Activated CD8-positive, alpha-beta memory T cell treated with anti-CD3 and anti-CD28 coated beads for 36 hours (primary cell): ENCODE results near the gene PTPRS. TPM values are rescaled to one million over a fixed set of nuclear protein-coding genes. Genes with fewer than 3 reads are reported as not detected.
"Not testable (repeated sequence)": the region's sequence is repeated elsewhere in the genome, so short reads cannot be mapped to it uniquely, and the experiment has no call there.

Source experiments
- CTCF ChIA-PET: fragments of 350-600 bp; sonication (Branson Sonifier 250); formaldehyde crosslinking; loops from one replicate; lab custom pipeline; 2021; ENCODE audit warnings: antibody characterized with exemption; lab: Charles Lee
- POLR2A ChIA-PET: fragments of 350-600 bp; sonication (Branson Sonifier 250); formaldehyde crosslinking; loops from one replicate; lab custom pipeline; 2021; ENCODE audit warnings: antibody characterized with exemption; lab: Charles Lee
- total RNA-seq, 2 experiments: library from RNA; stranded (reverse); gene quantifications; one replicate each; pipeline ENCODE4 v1.2.3, GENCODE V29; 2021

The PTPRS gene
- 1 to 10 TPM in 1 of 2 experiments, under 1 TPM in 1; 0.93 to 1.3 TPM for total RNA-seq

DNA sequence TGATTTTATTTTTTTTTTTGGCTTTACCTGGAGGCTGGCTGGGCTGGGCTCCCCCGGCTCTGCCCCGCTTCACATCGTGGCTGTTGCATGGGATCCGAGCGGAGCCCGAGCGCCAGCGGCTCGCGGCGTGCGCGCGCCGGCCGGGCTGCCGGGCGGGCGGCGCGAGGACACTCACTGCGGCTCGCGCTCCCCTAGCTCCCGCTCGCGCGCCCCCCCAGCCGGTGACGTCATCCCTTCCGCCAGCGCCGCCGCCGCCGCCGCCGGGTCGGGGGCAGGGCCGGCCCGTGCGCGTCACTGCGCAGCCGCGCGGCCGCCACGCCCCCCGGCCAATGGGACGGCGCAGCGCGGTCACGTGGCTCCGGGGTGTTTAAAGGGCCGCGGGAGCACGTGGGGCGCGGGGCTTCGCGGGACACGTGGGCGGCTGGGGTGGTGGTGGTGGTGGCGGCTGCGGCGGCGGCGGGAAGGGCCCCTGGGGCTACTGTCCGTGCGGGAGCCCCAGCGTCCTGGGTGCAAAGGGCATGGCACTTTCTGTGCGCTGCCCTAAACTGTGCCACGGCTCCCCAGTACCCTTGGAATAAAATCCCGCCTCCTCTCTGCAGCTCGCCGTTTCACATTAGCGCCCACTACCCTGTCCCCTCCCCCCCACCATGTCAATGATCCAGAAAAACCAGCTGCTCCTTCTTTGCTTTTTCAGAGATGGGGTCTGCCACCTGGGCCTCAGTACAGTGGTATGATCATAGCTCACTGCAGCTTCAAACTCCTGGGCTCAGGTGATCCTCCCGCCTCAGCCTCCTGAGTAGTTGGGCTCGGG lies at the start of gene PTPRS:
Gene PTPRS, minus strand, starts transcription at position 176 of the 811 bp plus-strand sequence. CDS start 54,672 bp downstream, outside the sequence.
- ChIA-PET CTCF (interaction anchor here (0.7 to 0.8 kb wide), 2 partner anchors 40 to 47 kb away, joined by 3 read pairs; no protein-coding TSS in a partner anchor), POLR2A (no interaction called here)

- ChIA-PET CTCF (no interaction called here), POLR2A (no interaction called here)
These were observed 48.7 kb upstream of the PTPRS start for GRCh38 chr19:5389353-5389752.

DNA sequence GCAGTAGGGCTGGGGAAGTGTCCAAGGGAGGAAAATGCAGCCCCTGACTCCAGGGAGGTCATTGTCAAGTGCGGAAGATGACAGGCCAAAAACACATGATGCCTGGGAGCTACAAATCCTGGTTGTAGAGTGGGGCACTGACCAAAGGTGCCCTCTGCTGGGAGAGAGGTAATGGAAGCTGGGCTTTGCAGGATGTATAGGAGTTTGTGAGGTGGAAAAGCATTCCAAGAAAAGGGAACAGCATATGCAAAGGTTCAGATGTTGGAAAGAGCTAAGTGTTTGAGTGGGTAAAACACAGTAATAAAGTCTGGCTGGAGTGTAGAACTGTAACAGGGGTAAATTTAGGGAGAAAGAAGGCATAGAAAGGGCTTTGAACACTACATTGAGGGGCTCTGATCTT lies 46.9 kb upstream of the PTPRS start:
- CTCF ChIA-PET, result no interaction called here

DNA sequence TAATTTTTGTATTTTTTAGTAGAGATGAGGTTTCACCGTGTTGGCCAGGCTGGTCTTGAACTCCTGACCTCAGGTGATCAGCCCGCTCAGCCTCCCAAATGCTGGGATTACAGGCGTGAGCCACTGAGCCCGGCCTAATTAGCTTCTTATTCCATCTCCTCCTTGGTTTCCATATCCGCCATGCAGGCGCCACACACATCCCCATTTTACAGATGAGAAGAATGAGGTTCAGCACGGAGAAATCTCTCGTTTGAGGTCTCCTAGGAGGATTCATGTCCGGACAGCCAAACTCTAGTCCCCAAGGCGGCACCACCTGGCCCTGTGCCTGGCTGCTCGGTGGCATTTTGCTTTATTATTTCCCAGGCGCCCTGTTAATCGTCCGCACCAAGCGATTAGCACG lies 46.2 kb upstream of the PTPRS start:
- ChIA-PET CTCF (no interaction called here), POLR2A (no interaction called here)

More for the DNA sequence above, 46.9 kb upstream of the PTPRS start:
- POLR2A ChIA-PET, result no interaction called here

GRCh38 chr19:5381197-5381596 lies 40.6 kb upstream of the PTPRS start:
- ChIA-PET POLR2A (interaction anchor here (0.6 kb wide), 1 partner anchor 393 kb away, joined by 6 read pairs; no protein-coding TSS in a partner anchor), CTCF (interaction anchor here (0.5 to 1.1 kb wide), 3 partner anchors 40 to 508 kb away, joined by 3 to 4 read pairs (median 3); no protein-coding TSS in a partner anchor)

- POLR2A ChIA-PET, result no interaction called here
- CTCF ChIA-PET, result interaction anchor here (1.1 kb wide), 1 partner anchor 39 kb away, joined by 3 read pairs; no protein-coding TSS in a partner anchor
These were observed 39.8 kb upstream of the PTPRS start for GRCh38 chr19:5380215-5380919.

DNA sequence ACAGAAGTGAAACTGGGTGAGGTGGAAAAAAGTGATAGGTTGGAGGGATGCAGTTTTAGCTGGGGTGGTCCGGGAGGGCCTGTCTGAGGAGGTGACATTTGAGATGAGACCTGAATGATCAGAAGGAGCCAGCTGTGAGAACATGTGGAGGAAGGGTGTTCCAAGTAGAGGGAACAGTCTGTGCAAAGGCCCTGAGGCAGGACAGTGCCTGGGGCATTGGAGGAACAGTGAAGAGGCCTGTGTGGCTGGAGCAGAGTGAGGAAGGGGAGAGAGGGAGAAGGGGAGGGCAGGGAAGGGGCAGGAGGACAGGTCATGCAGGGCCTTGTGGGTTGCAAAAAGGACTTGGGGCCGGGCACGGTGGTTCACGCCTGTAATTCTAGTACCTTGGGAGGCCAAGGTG lies 36.3 kb upstream of the PTPRS start:
- ChIA-PET CTCF (interaction anchor here (0.7 kb wide), 1 partner anchor 101 kb away, joined by 3 read pairs; no protein-coding TSS in a partner anchor), POLR2A (no interaction called here)

DNA sequence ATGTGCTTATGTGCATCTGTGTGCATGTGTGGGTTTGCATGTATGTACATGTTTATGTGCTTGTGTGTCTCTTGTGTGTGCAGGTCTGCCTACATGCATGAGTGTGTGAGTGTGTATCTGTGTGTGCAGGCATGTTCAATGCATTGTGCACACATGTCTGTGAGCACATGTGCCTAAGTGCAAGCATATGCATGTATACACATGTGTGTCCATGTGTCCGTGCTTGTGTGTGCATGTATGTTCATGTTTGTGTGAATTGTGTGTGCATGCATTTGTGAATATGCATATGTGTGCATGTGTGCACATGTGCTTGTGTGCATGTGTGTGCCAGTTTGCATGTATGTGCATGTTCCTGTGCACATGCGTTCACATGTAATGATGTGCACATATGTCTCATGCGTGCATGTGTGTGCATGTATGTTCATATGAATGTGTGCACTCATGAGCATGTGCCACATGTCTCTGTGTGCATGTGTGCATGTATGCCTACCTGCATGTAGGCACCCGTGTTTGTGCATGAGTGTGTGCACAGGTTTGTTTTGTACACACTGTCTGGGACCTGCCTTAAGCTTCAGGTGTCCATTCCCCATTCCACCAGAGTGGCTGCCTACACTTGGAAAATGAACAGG lies 32.1 kb upstream of the PTPRS start:
- ChIA-PET POLR2A (no interaction called here), CTCF (no interaction called here)

- ChIA-PET CTCF (no interaction called here), POLR2A (no interaction called here)
These were observed 29.4 kb upstream of the PTPRS start for GRCh38 chr19:5369962-5370367.

DNA sequence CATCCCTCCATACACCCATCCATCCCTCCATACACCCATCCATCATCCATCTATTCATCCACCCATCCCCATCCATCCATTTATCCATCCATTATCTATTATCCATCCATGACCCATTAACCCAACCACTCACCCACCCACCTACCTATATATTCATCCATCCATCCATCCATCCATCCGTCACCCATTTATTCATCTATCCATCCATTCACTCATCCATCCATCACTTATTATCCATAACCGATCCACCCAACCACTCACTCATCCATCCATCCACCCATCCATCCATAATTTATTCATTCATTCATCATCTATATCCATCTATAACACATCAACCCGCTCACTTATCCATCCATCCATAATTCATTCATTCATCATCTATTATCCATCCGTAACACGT lies 28.7 kb upstream of the PTPRS start:
- POLR2A ChIA-PET, result no interaction called here
- CTCF ChIA-PET, result no interaction called here

DNA sequence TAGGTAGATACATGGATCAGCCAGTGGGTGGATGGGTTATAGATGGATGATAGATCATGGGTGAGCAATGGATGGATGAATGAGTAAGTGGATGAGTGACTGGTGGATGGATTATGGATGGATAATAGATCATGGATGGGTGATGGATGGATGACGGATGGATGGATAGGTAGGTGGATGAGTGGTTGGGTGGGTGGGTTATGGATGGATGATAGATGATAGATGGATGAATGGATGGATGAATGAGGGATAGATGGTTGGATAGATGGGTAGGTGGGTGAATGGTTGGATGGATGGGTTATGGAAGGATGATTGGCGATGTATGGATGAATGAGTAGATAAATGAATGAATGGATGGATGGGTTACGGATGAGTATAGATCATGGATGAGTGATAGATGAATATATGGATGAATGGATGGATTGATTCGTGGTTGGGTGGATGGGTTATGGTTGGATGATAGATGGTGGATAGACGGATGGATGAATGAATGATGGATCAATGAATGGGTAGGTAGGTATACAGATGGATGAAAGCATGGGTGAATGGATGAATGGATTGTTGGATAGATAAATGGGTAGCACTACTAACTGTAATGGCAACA lies 27.0 kb upstream of the PTPRS start:
- ChIA-PET POLR2A (no interaction called here), CTCF (no interaction called here)

DNA sequence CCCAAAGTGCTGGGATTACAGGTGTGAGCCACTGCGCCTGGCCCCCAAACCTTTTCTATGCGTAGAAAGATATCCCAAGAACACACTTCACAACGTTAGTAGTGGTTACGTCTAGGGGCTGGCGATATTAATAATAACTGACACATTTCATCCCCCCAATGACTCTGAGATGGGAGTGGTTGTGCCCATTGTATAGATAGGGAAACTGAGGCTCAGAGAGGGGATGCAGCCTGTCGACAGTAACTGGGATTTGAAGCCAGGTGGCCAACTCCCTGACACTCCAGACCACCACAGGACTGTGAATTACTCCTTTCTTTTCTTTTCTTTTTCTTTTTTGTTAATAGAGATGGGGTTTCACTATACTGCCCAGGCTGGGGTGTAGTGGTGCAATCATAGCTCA lies 25.3 kb upstream of the PTPRS start:
- POLR2A ChIA-PET, result no interaction called here
- CTCF ChIA-PET, result interaction anchor here (1.0 kb wide), 1 partner anchor 9 kb away, joined by 3 read pairs; no protein-coding TSS in a partner anchor

GRCh38 chr19:5364674-5365073 lies 24.1 kb upstream of the PTPRS start:
- POLR2A ChIA-PET, result interaction anchor here (0.7 kb wide), 1 partner anchor 893 kb away, joined by 3 read pairs; no protein-coding TSS in a partner anchor
- CTCF ChIA-PET, result no interaction called here

DNA sequence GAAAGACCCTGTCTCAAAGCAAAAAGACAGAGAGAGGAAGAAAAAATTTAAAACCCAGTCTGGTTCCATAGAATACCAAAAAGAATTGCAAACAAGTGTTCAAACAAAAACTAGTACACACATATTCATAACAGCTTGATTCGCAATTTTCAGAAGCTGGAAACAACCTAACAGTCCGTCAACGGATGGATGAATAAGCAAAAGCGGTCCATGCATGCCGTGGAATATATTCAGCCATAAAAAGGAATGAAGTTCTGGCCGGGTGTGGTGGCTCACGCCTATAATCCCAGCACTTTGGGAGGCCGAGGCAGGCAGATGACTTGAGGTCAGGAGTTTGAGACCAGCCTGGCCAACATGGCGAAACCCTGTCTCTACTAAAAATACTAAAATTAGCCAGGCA lies 21.2 kb upstream of the PTPRS start:
- CTCF ChIA-PET, result not testable (repeated sequence)

GRCh38 chr19:5361407-5361806 lies 20.8 kb upstream of the PTPRS start:
- ChIA-PET POLR2A (no interaction called here), CTCF (no interaction called here)

More for the DNA sequence above, 21.2 kb upstream of the PTPRS start:
- POLR2A ChIA-PET, result not testable (repeated sequence)

DNA sequence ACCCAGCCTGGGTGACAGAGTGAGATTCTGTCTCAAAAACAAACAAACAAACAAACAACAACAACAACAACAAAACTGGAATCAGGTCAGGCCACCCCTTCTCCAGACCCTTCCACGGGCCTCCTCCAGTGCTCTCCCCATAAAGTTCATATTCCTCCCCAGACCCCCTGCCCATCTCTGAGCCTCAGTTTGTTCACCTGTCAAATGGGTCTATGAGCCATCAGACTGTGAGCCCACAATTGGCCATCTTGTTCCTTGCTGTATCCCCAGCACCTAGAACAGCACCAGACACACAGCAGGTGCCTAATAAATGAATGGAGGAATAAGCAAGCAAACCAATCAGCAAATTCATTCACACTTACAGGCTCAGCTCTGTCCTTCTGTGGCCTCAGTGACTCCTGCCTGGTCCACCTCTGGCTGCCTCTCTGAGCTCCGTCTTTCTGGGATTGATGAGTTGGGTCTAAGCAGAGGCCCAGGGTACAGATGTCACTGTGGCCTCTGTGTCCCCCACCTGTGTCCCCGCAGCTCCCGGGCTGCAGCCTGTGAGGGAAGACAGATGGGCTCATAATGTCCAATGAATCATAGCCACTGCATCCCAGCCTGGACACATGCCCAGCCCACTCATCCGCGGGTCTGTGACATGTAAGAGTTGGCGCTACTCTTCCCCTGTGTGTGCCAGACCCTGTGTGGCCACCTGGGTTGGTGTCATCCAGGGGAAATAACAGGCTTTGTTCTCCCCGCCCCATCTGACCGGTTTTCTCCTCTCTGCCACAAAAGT lies 19.6 kb upstream of the PTPRS start:
- ChIA-PET CTCF (no interaction called here), POLR2A (no interaction called here)

DNA sequence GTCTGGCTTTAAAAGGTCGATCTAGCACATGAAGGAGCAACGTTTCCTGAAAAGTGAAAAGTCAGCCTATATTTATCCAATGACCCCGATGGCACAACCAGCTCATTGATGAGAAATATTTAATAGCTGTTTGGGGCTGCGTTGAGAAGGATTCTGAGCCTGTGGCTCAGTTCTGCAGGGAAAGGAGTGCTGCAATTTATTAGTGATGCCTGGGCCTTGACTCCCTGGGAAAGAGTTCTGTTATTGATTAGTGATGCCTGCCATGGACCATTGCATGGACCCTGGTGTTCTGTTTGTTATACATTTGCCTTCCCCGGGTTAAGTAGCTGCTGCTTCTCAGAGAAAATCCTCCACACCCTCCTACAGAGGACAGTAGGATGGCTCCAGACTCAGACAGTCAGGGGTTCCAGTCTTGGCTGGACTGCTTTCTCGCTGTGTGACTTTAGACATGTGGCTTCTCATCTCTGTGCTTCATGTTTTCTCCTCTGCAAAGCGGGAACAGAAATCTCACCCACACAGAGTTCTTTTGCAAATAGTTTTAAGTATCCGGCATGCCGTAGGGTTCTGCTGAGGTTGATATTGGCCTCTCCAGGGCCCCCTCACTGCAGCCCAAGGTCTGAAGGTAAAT lies 17.7 kb upstream of the PTPRS start:
- ChIA-PET POLR2A (no interaction called here), CTCF (no interaction called here)

- POLR2A ChIA-PET, result no interaction called here
- CTCF ChIA-PET, result interaction anchor here (0.9 kb wide), 1 partner anchor 9 kb away, joined by 3 read pairs; no protein-coding TSS in a partner anchor
These were observed 17.0 kb upstream of the PTPRS start for GRCh38 chr19:5357584-5357983.
